ENCODE results near the gene ZNF557. TPM values are rescaled to one million over a fixed set of nuclear protein-coding genes. Genes with fewer than 3 reads are reported as not detected.

ZNF557 gene
- total and polyA plus RNA-seq, 4 donors, result 0.63 to 11.5 (median 6.5) TPM

DNA sequence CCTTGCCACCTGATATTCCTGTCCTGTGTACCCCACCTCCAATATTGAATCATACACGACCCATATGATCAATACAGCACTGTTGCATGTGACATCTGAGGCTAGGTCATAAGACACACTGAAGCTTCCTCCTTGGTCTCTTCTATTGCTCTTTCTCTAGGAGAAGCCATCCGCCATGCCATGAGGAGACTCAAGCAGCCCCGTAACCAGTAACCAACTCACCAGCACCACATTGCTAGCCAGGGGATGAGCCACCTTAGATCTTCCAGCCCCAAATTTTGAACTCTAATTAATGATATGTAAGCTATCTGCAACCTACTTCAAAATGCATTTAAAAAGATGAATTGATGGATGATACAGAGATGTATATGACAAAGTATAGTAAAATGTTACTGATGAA, 28.6 kb downstream of the ZNF557 start:
- H3K27ac ChIP-seq (ENCODE audit: low read depth in 1 of 2, low read length in 2 of 2), result no peak overlapping the region
- intact Hi-C loops (cut with DNase I), result no loop called here
- no peak for ATAC-seq (ENCODE audit: low FRiP score)

DNA sequence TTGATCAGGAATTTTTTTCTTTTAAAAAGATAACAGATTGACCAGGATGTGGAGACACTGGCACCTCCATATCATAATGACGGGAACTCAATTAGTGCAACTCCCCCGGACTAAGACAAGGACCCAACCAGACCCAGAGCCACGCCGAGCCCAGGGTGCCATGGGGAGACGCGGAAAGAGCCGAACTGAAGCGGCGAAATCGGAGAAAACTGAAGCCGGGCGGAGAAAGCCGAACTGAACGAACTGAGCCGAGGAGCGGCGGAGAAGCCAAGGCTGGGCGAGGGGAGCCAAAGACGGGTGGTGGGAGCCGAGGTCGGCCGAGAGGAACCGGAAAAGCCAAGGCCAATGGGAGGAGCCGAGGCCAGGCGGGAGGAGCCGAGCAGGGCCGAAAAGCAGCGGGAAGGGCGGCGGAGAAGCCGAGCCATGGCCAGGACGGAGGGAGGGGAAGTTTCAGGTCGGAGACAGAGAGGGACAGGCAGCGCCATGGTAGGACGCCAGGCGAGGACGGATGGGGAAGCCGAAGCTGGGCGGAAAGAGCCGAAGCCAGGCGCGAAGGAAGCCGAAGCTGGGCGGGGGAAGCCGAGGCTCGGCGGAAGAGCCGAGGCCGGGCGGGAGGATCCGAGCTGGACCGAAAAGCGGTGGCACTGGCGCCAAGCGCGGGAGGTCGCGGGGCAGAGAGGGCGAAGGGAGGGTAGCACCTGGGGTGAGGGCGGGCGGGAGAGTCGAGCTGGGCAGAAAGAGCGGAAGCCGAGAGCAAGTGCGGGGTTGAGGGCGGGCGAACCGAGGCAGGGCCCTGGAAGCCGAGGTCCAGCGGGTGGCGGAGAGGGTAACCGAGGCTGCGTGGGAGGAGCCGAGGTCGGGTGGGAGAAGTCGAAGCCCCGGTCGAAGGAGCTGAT, 29.4 kb downstream of the ZNF557 start:
- Histone ChIP-seq H3K4me1 (ENCODE audit: control insufficient read depth in 1 of 2, insufficient read depth in 2 of 2, low read length in 2 of 2) (no peaks in the 10 kb centered on the region), H3K36me3 (ENCODE audit: control insufficient read depth in 1 of 2, insufficient read depth in 2 of 2, low read length in 1 of 2) (no peaks in the 10 kb centered on the region), H3K9me3 (ENCODE audit: control insufficient read depth, low read length) (no peaks in the 10 kb centered on the region), H3K27ac (ENCODE audit: low read depth in 1 of 2, low read length in 2 of 2) (peak overlapping the region in 1 of 2 donors; percentile 86), H3K27me3 (ENCODE audit: control insufficient read depth in 1 of 2, insufficient read depth in 2 of 2, low read length in 1 of 2) (no peaks in the 10 kb centered on the region), H3K4me3 (ENCODE audit: low read length in 2 of 2) (peak overlapping the region; percentile 3 to 5)
- ATAC-seq (ENCODE audit: low FRiP score), result peak; percentile 98
- intact Hi-C loops (cut with DNase I), result no loop called here
- 0% methylated on average over 74 to 78 of the region's 78 CpGs for WGBS, 2 donors
- peak; percentile 95 to 97 for DNase-seq

More for the DNA sequence above, 28.6 kb downstream of the ZNF557 start:
- Histone ChIP-seq H3K36me3 (ENCODE audit: control insufficient read depth in 1 of 2, insufficient read depth in 2 of 2, low read length in 1 of 2) (no peaks in the 10 kb centered on the region), H3K4me1 (ENCODE audit: control insufficient read depth in 1 of 2, insufficient read depth in 2 of 2, low read length in 2 of 2) (no peaks in the 10 kb centered on the region), H3K9me3 (ENCODE audit: control insufficient read depth, low read length) (no peaks in the 10 kb centered on the region), H3K27me3 (ENCODE audit: control insufficient read depth in 1 of 2, insufficient read depth in 2 of 2, low read length in 1 of 2) (no peaks in the 10 kb centered on the region), H3K4me3 (ENCODE audit: low read length in 2 of 2) (no peak overlapping the region)
- 97 to 98% methylated on average over 3 of the region's 3 CpGs for WGBS, 2 donors
- no peak for DNase-seq

DNA sequence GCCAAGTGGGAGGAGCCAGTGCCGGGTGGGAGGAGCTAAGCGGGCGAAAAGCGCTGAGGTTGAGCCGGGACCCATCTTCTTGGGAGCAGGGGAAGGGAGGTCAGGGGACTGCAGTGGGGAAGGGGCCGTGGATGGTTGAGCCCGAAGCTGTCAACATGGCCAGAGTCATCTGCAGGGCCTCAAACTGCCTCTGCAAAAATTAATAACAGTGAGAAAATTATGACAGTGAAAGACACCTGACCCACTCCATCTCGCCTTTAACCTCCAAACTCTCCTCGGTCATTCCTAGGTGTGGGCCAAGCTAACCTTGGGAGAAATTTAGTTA, 30.1 kb downstream of the ZNF557 start:
- Histone ChIP-seq H3K27ac (ENCODE audit: low read depth in 1 of 2, low read length in 2 of 2) (no peak overlapping the region), H3K4me3 (ENCODE audit: low read length in 2 of 2) (peak overlapping the region in 1 of 2 donors; percentile 5), H3K27me3 (ENCODE audit: control insufficient read depth in 1 of 2, insufficient read depth in 2 of 2, low read length in 1 of 2) (no peaks in the 10 kb centered on the region), H3K9me3 (ENCODE audit: control insufficient read depth, low read length) (no peaks in the 10 kb centered on the region), H3K36me3 (ENCODE audit: control insufficient read depth in 1 of 2, insufficient read depth in 2 of 2, low read length in 1 of 2) (no peaks in the 10 kb centered on the region), H3K4me1 (ENCODE audit: control insufficient read depth in 1 of 2, insufficient read depth in 2 of 2, low read length in 2 of 2) (no peaks in the 10 kb centered on the region)
- intact Hi-C loops (cut with DNase I), result no loop called here
- 10 to 13% methylated on average over 9 of the region's 9 CpGs for WGBS, 2 donors
- DNase-seq (no peak), ATAC-seq (ENCODE audit: low FRiP score) (no peak)

DNA sequence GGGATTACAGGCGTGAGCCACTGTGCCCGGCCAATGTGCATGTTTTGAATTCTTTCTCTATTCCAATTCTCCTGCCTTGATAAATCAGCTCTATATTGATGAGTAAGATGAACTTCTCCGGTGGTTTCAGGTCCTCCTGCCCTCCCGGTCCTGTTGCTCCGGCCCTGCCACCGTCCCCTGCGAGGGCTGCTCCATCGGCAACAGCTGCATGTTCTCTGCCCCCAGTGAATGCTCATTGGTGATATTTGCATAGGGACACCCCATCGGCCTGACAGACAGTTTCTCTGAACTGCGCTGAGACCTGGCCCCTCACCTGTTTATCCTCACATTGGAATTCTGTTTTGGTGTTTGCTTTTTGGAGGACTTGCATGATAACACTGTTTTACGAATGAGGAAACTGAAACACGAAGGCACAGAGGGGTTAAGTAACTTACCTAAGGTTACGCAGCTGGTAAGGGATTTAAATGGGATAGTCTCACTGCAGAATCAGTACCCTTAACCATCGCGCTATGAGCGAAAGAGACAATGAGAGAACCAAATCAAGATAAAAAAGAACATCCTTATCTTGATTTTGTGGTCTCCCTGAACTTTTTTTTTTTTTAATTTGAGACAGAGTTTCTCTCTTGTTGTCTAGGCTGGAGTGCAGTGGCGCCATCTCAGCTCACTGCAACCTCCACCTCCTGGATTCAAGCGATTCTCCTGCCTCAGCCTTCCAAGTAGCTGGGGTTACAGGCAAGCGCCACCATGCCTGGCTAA, 32.2 kb downstream of the ZNF557 start:
- no peak for ATAC-seq (ENCODE audit: low FRiP score)
- 67 to 70% methylated on average over 19 of the region's 19 CpGs for WGBS, 2 donors

DNA sequence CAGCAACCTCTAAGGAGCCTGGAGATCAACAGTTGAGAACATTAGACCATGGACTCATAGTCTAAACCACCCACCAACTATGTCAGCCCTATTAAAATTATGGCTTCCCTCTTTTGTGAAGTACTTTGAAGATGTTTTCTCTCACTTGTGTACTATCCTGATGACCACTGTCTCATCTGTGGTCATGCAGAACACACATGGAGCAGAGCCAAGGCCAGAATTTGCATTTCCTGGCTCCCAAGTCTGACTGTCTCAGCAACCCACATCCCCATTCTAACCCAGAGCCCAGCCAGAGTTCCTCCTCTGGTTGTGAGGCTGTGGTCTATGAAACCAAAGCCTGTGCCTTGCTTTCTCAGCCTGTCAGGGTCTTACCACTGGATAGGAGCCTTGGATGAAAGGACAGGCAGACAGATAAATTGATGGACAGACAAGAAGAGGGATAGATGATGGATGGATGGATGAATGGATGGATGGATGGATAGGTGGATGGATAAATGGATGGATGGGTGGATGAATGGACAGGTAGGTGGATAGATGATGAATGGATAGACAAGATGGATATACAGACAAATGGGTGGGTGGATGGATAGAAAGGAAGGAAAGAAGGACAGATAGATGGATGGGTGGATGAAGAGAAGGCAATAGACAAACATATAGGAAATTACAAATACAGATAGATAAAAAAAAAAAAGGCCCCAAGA, 35.4 kb downstream of the ZNF557 start:
- no peaks in the 10 kb centered on the region for H3K9me3 ChIP-seq (ENCODE audit: control insufficient read depth, low read length)
- no peak overlapping the region for H3K27ac ChIP-seq (ENCODE audit: low read depth in 1 of 2, low read length in 2 of 2)
- DNase-seq (peak in 1 of 2 donors; percentile 71), ATAC-seq (ENCODE audit: low FRiP score) (no peak)
- no peaks in the 10 kb centered on the region for H3K4me1 ChIP-seq (ENCODE audit: control insufficient read depth in 1 of 2, insufficient read depth in 2 of 2, low read length in 2 of 2)
- no peaks in the 10 kb centered on the region for H3K27me3 ChIP-seq (ENCODE audit: control insufficient read depth in 1 of 2, insufficient read depth in 2 of 2, low read length in 1 of 2)
- no peak overlapping the region for H3K4me3 ChIP-seq (ENCODE audit: low read length in 2 of 2)
- intact Hi-C loops (cut with DNase I), result loop anchor here (5.0 kb wide), 2 partner anchors 42 to 232 kb away; no protein-coding TSS in a partner anchor
- H3K36me3 ChIP-seq (ENCODE audit: control insufficient read depth in 1 of 2, insufficient read depth in 2 of 2, low read length in 1 of 2), result no peaks in the 10 kb centered on the region

More for the DNA sequence above, 32.2 kb downstream of the ZNF557 start:
- no peak for DNase-seq
- no peak overlapping the region for H3K4me3 ChIP-seq (ENCODE audit: low read length in 2 of 2)
- H3K27me3 ChIP-seq (ENCODE audit: control insufficient read depth in 1 of 2, insufficient read depth in 2 of 2, low read length in 1 of 2), result no peaks in the 10 kb centered on the region
- intact Hi-C loops (cut with DNase I), result loop anchor here (1.0 to 5.0 kb wide), 3 partner anchors 46 to 240 kb away; no protein-coding TSS in a partner anchor
- H3K4me1 ChIP-seq (ENCODE audit: control insufficient read depth in 1 of 2, insufficient read depth in 2 of 2, low read length in 2 of 2), result no peaks in the 10 kb centered on the region
- no peaks in the 10 kb centered on the region for H3K36me3 ChIP-seq (ENCODE audit: control insufficient read depth in 1 of 2, insufficient read depth in 2 of 2, low read length in 1 of 2)
- H3K9me3 ChIP-seq (ENCODE audit: control insufficient read depth, low read length), result no peaks in the 10 kb centered on the region
- no peak overlapping the region for H3K27ac ChIP-seq (ENCODE audit: low read depth in 1 of 2, low read length in 2 of 2)

DNA sequence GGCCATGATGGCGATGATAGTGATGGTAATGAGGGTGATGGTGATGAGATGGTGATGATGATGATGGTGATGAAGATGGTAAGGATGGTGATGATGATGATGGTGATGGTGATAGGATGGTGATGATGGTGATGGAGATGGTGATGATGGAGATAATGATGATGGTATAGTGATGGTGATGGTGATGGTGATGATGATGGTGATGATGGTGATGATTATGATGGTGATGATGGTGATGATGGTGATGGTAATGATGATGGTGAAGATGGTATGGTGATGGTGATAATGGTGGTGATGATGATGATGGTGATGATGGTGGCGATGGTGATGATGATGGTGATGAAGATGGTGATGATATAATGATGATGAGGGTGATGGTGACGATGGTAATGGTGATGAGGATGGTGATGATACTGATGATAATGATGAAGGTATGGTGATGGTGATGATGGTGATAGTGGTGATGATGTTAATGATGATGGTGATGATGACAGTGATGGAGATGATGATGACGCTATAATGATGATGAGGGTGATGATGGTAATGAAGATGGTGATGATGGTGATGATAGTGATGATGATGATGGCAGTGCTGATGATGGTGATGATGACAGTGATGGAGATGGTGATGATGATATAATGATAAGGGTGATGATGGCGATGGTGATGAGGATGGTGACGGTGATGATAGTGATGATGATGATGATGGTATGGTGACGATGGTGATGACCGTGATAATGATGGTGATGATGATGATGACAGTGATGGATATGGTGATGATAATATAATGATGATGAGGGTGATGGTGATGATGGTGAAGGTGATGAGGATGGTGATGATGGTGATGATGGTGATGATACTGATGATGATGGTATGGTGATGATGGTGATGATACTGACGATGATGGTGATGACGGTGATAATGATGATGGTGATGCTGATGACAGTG, 37.5 kb downstream of the ZNF557 start:
- 84 to 85% methylated on average over 10 of the region's 10 CpGs for WGBS, 2 donors
- H3K4me1 ChIP-seq (ENCODE audit: control insufficient read depth in 1 of 2, insufficient read depth in 2 of 2, low read length in 2 of 2), result no peaks in the 10 kb centered on the region
- intact Hi-C loops (cut with DNase I), result no loop called here
- H3K4me3 ChIP-seq (ENCODE audit: low read length in 2 of 2), result no peak overlapping the region
- ATAC-seq (ENCODE audit: low FRiP score) (no peak), DNase-seq (no peak)
- H3K27me3 ChIP-seq (ENCODE audit: control insufficient read depth in 1 of 2, insufficient read depth in 2 of 2, low read length in 1 of 2), result no peaks in the 10 kb centered on the region
- no peak overlapping the region for H3K27ac ChIP-seq (ENCODE audit: low read depth in 1 of 2, low read length in 2 of 2)
- no peaks in the 10 kb centered on the region for H3K9me3 ChIP-seq (ENCODE audit: control insufficient read depth, low read length)
- H3K36me3 ChIP-seq (ENCODE audit: control insufficient read depth in 1 of 2, insufficient read depth in 2 of 2, low read length in 1 of 2), result no peaks in the 10 kb centered on the region

DNA sequence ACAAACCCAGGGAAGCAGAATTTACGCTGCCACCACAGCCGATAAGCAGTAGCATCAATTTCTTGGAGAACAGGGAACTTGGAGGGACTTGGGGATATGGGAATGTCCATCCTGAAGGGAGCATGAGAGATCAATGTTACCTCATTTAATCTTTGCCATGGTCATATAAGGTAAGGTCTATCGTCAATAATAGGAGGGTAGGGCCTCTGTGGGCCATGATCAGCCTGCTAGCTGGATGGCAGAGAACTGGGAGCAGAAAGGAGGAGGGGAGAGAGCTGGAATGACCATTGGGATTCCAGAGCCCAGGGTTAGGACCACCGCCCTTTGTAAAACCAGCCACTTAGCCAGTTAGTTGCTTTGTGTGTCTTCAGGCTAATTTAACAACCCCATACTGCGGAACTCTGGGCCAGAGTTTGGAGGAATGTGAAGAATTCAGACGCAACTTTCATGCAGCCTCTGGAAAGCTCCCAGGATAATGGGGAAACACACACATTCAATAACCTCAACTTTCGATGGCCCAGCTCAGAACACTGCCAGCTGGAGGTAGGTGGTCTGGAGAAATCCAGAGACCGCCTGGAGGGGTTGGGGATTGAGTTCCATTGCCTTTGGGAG, 40.3 kb downstream of the ZNF557 start:
- H3K4me1 ChIP-seq (ENCODE audit: control insufficient read depth in 1 of 2, insufficient read depth in 2 of 2, low read length in 2 of 2), result no peaks in the 10 kb centered on the region
- intact Hi-C loops (cut with DNase I), result no loop called here
- no peak for DNase-seq
- no peaks in the 10 kb centered on the region for H3K27me3 ChIP-seq (ENCODE audit: control insufficient read depth in 1 of 2, insufficient read depth in 2 of 2, low read length in 1 of 2)
- H3K36me3 ChIP-seq (ENCODE audit: control insufficient read depth in 1 of 2, insufficient read depth in 2 of 2, low read length in 1 of 2), result no peaks in the 10 kb centered on the region
- no peak overlapping the region for H3K27ac ChIP-seq (ENCODE audit: low read depth in 1 of 2, low read length in 2 of 2)
- no peak overlapping the region for H3K4me3 ChIP-seq (ENCODE audit: low read length in 2 of 2)
- 47 to 49% methylated on average over 8 of the region's 8 CpGs for WGBS, 2 donors
- no peaks in the 10 kb centered on the region for H3K9me3 ChIP-seq (ENCODE audit: control insufficient read depth, low read length)
- ATAC-seq (ENCODE audit: low FRiP score), result no peak
